GM21381 (cell line): ENCODE results near the gene MORF4L2.
"Not testable (repeated sequence)": the region's sequence is repeated elsewhere in the genome, so short reads cannot be mapped to it uniquely, and the experiment has no call there.

Experiments used
- ATAC-seq: cut with Tn5 transposase; IDR thresholded peaks from one replicate; pipeline ENCODE4 v1.9.1; 2021; ENCODE audit warnings: mild to moderate bottlenecking, moderate library complexity; ENCODE audit not compliant: unreplicated experiment

The MORF4L2 gene

DNA sequence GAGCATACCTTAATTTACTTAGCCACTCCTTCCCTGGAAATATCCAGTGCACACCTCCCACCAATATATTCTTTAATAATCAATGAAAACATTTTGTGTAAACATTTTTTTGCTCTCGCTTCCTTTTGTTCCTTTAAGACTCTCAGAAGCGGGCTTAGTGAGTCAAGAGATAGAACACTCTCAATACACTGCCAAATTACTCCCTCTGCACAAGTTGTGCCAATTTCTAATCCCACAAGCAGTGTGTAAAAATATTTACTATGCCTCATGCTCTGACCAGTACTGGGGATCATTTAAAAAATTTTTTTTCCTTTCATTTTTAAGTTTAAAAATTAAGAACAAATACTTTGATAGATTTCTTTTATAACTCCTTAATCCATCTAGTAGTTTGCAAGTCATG, 5.1 kb downstream of the MORF4L2 start:
- ATAC-seq: no peak

DNA sequence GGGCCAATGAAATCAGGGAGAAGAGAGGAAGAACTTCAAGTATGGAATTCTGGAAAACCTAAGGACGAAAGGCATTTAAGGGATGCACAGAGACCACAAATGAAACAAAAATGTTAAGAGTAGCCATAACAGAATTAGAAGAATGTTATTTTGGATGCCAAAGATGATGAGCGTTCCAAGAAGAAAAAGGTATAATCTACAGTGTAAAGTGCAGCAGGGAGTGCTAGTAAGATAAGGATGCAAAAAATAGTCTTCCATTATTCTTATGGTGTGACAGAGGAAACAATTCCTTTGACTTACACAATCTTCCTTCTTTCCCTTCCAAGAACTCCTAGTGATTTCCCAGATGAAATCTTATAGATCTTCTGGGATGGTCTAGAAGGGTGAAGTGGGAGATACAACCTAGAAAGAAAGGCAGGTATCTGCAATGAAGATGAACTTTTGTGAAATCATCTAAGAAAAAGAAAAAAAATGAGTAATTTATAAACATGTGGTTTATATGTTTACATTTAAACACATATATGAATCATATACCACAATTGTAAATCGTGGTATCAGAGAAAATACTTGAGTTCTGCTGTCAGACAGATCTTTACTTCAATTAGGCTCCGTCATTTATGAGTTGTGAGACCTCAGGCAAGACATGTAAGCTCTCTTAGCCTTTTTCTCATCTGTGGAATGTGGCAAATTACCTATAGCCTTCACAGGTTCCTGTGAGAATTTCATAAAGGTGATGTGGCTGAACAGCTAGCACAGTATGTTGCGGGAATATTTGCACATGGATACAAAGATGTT, 8.1 kb downstream of the MORF4L2 start:
- ATAC-seq: no peak

DNA sequence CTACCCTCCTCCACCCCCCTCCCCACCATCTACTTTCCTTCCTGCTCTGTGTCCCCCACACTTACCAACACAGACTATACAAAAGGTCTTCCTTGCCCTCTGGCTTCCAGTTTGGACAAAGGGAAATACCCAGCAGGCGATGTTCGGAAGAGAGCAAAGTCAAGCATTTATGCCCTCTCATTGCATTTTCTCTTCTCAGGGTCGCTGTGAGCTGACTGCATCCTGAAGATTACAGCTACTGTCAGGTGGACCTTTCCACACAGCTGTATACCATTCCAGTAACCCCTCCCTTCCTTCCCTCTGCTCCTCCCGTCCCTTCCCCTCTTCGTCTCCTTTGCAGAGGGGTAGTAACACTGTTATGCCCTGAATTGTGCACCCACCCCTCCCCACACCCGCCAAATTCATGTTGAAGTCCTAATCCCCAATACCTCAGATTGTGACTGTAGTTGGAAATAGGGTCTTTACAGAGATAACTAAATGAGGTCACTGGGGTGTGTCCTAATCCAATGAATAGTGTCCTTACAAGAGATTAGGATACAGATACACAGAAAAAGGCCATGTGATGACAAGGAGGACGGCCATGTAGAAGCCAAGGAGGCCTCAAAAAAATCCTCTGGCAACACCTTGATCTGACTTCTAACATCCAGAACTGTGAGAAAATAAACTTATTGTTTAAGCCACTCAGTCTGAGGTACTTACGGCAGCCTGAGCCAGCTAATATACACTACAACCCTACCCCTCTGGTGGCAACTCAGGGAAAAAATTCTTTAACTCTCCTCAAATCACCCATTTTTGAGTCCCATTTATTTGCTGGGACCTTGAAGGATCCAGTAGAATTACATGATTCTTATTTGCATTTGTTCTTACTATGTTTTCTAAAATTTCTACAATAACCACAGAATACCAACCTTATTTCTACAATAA, 11.7 kb downstream of the MORF4L2 start:
- ATAC-seq: no peak

DNA sequence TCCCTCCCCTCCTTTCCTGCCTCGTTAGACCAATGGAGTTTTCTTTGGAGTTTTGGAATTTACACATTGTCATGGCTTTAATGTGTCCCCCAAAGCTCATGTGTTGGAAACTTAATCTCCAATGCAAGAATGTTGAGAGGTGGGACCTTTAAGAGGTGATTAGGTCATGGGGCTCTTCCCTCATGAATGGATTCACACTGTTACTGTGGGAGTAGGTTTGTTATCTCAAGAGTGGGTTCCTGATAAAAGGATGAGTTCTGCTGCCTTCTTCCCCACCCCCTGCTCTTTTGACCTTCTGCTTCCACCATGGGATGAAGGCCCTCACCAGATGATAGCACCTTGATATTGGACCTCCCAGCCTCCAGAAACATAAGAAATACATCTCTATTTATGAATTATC, 16.8 kb downstream of the MORF4L2 start:
- ATAC-seq: no peak

DNA sequence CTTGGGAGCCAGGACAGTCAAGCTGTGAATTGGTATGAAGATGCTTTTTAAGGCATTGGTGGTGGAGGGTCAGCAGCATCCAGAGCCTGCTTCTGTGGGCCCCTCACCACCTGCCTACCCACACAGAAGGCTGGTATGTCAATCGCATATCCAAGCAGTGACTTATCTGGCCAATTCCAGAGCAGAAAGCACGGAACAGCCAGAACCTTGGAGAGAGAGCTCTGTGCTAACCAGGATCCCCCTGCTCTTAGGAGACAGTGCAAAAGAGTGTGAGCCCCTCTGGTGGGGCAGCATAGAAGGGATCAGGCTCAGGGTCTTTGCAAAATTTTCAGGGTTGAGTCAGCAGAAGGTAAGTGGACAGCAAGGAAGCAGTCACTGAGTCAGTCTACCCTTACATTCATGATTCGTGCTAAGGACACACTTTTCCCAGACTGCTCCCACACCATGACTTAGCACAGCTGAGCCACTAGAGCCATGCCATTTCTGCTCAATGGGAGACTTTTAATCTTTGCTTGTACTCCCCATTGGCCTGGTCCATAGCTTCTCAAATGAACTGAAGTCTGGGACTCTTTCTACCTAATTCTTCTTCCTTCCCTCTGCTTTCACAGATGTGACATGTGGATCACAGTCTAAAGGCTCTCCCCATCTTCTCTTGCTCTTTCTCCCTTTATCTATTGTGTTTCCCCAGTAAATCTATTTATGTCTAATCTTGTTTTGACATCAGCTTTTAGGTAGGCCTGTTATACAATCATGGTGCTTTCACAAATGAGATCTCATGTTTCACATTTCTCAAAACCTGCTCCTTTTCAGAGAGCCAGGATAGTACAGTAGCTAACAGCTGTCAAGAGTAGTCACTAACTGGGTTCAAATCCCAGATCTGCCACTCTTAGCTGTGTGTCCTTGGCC, 20.0 kb downstream of the MORF4L2 start:
- ATAC-seq: no peak

DNA sequence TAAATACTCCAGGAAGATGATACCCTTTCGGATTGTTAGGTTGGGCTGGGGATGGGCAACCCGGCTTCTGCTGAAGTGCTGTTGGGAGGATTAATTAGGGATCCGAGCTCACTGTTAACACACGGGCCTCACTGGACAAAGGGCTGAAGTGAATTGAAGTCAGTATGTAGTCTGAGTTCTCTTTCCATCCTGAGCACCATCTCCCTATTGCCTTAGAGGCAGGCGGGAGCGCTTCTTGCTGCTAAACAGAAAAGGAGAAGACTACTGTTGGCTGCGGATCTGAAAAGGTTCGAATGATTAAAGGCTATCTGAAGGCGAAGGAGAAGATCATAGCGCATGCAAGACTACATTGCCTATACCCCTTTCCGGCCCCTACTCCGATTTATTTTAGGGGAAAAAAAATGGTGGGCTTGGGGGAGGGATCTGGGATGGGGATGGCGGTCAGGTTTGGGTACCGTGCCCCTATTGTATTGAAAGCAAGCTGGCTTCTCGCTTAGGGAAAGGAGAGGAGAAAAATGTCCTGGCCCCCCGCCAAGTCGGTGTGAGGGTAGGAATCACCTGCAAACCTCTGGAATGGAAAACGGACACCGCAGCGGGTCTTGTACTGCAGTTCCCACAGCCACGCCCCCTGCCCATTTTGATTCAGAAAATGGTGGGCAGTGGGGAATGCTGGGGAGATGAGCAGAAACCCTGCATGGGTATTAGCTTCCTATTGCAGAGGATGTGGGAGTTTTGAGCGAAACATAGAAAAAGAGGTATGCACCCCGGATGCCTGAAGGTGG, 22.3 kb downstream of the MORF4L2 start:
- no peak for ATAC-seq

DNA sequence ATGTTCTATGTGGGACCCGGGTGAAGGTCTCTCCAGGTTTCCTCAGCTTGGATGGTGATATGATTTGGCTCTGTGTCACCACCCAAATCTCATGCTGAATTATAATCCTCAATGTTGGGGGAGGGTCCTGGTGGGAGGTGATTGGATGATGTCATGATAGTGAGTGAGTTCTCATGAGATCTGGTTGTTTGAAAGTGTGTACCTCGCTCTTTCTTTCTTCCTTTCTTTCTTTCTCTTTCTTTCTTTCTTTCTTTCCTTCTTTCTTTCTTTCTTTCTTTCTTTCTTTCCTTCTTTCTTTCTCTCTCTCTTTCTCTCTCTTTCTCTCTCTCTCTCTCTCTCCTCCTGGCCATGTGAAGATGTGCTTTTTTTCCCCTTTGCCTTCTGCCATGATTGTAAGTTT, 27.0 kb downstream of the MORF4L2 start:
- not testable (repeated sequence) for ATAC-seq

DNA sequence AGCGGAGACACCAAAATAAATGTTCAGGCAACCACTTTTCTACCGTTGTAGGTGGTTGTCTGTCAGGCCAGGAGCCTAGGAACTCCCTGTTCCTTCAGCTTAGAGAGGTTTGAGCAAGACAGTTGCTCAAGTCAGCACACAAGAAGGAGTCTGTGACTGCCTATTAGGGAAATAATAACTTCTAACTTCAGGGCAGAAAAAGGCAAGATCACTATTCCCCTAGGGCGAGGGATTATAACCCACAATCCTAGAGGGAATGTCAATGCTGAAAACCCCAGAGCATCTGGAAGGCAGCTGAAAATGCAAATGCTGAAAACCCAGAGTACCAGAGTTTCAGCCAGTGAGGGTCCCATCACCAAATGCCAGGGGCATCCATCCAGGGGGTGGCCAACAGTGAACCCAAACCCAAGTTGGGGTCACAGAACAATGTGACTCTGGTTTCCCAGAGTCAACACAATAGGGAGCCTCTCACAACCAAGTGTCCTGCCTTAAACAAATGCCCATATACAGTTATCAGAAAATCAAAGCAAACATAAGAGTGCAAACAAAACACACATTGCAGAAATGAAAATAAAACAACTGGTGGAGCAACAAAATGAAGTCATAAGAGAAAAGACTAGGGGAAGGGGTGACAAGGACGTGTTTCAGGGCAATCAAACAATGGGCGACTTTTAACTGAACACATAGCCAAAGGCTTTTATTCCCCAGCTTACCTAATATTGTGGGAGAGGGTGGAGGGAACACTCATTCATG, 27.6 kb downstream of the MORF4L2 start:
- ATAC-seq: no peak

DNA sequence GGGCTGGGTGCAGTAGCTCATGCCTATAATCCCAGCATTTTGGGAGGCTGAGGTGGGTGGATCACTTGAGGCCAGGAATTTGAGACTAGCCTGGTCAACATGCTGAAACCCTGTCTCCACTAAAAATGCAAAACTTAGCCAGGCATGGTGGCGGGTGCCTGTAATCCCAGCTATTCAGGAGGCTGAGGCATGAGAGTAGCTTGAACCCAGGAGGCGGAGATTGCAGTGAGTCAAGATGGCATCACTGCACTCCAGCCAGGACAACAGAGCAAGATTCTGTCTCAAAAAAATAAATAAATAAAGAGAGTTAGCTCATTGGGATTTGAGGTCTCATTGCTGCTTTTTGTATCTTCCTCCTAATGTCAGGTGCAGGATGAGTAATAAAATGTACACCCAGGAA, 29.4 kb downstream of the MORF4L2 start:
- ATAC-seq: not testable (repeated sequence)

DNA sequence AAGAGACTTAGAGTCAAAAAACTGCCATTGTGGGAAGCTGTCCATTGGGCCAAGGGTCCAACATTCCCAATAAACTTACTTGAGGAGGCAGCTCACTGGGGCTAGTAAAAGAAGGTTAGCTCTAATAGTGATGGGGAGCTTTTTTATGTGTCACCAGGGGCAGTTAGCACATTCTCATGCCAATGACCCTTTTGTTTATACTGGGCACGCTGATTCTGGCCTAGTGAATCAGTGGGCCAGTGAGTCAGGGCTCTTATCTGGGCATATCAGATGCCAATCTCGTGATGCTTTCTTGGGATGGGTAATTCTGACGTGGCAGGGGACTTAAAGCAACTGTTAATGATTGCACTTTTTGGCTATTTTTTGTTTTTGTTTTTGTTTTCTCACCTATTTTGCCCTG, 29.9 kb downstream of the MORF4L2 start:
- no peak for ATAC-seq

DNA sequence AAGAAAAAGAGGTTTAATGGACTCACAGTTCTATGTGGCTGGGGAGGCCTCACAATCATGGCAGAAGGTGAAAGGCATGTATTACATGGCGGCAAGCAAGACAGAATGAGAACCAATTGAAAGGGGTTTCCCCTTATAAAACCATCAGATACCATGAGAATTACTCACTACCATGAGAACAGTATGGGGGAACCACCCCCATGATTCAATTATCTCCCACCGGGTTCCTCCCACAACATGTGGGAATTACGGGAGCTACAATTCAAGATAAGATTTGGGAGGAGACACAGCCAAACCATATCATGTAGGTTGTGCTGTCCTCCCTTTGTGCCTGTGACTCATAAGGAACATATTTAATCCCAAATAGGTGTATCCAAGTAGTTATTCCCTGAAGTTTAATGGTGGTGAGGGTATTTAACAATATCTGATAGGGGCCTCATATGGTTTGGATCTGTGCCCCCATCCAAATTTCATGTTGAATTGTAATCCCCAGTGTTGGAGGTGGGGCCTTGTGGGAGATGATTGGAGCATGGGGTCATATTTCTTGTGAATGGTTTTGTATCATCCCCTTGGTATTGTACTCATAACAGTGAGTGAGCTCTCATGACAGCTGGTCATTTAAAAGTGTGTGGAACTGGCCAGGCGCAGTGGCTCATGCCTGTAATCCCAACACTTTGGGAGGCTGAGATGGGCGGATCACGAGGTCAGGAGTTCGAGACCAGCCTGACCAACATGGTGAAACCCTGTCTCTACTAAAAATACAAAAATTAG, 31.1 kb downstream of the MORF4L2 start:
- not testable (repeated sequence) for ATAC-seq

DNA sequence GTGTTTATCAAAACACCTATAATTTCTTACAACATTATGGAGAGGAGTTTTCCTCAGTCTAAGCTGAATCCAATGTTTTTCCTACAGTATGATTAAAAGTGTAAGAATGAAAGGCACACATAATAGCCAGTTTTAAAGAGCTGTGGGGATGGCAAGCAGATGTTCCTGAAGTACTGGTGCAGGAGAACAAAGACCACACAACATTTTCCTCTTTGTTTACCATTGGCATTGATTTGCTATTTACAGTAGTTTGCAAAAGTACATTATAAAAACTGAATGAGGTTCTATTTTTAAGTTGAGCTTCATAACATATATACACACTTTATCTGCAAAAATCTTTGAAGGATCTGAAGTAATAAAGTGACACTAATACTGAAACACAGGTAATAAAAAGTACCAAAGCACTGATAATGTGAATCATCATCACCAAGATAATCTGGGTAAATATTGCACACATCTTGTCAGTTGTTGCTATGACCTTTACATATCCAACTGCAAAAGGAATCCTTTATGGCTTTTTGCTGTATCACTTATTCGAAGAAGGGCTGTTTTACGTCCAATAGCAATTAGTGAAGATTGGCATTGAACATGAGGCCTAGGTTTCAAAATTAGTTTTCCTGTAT, 35.2 kb downstream of the MORF4L2 start:
- ATAC-seq: no peak

DNA sequence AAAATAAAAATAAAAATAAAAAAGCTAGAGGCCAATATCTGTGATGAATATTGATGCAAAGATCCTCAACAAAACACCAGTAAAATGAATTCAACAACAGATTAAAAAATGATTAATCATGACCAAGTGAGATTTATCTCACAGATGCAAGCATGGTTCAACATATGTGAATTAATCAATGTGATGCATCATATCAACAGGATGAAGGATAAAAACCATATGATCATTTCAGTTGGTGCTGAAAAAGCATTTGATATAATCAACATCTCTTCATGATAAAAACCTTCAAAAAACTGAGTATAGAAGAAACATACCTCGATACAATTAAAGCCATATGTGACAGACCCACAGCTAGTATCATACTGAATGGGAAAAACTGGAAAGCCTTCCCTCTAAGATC, 38.9 kb downstream of the MORF4L2 start:
- ATAC-seq: no peak

DNA sequence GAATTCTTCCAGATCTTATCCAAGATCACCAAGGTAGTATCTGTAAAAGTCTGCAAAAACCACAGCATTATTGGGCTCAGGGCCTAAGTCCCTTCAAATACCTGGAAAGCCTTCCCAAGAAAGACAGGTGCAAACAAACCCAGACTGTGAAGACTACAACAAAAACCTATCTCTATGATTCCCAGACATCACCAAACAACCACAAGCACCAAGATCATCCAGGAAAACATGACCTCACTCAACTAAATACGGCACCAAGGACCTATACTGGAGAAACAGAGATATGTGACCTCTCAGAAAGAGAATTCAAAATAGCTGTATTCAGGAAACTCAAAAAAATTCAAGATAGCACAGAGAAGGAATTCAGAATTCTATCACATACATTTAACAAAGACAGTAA, 42.4 kb downstream of the MORF4L2 start:
- ATAC-seq: no peak

DNA sequence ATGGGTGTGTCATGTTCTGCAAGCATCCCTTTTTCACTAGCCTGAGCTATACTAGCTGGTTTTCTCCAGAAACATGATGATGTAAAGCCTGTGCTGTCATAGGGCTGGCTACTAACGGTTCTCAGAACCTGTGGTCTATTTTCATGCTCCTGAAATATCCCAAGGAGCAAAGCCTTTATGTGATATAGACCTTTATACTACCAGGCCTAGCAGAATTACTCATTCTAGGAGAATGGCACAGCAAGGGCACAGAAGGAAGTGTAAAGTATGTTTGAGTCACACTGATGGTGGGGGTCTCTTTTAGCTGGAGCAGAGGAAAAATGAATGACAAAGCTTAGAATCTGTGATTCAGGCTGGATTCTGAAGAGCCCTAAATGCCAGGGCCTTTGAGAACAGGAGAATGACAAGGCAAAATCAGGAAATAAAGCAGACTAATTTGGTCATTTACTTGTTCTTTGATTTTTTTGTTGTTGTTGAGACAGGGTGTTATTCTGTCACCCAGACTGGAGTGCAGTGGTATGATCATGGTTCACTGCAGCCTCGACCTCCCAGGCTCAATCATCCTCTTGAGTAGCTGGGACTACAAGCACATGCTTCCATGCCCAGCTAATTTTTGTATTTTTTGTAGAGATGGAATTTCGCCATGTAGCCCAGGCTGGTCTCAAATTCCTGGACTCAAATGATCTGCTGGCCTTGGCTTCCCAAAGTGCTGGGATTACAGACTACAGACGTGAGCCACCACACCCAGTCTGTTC, 45.9 kb downstream of the MORF4L2 start:
- ATAC-seq: no peak

DNA sequence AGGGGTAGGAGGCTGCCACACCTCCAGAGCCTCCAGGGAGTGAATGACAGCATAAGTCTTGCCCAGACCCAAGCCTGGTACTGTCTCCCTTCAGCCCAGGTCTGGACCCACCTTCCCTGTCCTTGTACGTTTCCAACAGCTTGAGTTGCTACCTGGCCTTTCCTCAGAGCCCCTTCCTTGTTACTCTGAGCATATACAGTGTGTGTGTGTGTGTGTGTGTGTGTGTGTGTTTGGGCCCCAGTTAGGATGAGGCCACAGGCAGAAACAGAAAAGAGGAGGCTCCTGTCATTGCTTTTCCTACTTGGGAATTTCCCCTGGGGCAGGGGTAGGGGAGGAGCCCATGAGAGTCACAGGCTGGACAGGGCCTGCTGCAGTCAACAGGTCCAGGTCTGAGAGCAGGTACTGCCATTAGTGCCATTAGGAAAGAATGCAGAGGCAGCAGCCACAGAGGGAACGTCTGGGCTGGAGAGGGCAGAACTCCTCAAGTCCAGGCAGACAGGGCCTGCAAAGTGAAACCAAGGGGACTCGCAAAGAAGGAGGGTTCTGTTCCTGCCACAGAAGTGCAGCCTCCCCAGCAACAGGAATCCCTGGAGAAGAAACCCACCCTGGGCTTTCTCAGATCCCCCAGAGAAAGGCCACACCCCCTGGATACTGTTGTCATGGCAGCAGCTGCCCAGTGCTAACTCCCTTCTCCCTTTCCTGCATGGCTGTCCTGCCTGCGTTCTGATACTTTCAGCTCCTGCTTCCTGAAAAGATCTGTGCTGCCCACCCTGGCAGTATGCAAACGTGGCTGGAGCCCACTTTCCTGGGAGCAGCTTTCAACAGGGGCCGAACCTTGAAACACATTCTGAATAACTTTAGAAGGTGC, 47.8 kb downstream of the MORF4L2 start:
- not testable (repeated sequence) for ATAC-seq
